GM18868 (cell line): ENCODE results near the gene TBC1D10B.
A peak's percentile ranks its signal among the peaks of the same experiment; 100 is the strongest.
"Not testable (repeated sequence)": the region's sequence is repeated elsewhere in the genome, so short reads cannot be mapped to it uniquely, and the experiment has no call there.

ENCODE experiments used
- ATAC-seq: cut with Tn5 transposase; IDR thresholded peaks from one replicate; pipeline ENCODE4 v1.9.1; 2021; ENCODE audit warnings: mild to moderate bottlenecking, moderate library complexity; ENCODE audit not compliant: unreplicated experiment

TBC1D10B gene

DNA sequence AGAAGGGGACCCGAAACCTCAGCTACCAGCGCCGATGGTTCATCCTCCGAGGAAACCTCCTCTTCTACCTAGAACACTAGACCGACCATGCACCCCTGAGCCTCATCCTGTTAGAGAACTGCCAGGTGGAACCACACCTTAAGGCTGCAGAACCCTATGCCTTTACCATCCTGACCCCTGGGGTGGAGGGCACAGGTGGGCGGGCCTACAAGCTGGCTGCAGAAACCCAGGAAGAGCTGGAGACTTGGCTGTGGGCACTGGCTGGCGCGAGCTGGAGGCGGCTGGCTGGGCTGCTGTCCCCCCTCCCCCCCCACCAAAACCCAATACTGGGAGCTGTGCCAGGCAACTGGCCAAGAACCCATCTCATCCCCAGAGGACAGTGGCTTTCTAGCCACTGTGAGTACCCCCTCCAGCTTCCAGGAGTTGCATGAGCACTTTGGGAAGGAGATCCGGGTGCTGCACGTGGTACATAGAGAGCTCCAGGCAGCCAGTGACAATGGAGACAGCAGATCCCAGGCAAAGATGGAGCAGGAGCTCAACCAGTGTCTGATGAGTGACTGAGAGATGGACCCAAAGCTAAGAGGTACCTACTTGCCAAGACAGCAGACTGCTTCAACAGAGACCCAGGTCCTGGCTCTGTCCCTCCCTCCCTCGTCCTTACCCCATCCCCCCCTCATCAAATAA, 13.8 kb downstream of the TBC1D10B start:
- no peak for ATAC-seq

DNA sequence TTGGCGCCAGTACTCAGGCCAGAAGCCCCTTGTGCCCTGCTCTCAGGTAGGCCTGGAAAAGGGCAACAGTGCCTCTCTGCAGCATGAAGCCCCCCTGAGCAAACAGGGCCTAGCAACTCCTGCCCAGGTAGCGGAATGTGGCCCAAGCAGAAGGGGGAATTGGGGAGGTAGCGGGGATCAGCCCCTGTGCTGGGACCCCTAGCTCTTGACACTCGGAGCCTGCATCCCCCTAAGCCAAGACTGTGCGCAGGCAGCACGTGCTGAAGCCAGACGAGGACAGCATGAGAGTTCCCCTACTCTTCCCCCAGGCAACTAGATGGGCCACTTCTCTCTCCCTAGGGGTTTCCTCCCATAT, 14.4 kb downstream of the TBC1D10B start:
- ATAC-seq = no peak

DNA sequence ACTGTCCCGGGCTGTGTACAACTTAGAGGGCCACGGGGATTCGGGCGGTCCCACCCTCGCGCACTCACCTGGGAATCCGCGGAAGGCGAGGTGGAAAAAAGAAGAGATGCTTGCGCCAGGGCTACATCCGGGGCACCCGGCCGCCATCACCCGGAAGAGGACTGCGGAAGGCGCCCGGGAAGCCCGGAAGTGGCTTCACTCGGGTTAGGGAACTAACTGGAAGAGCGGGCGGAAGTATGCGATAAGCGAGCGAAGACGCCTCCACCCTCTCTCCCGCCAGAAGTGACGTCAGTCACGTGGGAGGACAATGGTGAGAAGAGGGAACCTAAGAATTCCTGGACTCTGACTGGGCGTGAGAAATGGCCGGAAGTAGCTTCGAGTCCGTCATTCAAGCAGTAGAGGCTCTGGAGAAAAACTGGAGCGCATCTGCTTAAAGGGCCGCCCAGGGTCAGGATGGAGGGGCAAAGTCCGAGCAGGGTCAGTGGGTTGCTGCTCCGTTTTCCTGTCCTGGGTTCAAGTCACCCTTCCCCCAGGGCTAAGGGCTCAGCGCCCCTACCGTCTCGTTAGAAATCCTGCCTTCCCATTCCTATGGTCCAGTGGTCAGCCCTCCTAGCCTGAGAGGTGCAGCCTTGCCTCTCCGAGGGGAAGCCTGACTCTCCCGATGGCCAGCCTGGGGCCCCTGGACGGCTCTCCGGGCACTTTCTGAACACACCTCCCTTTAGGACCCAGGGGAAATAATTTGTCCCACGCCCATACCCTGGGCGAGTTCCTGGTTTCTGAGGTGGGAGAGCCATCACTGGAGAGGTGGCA, 14.9 kb downstream of the TBC1D10B start, which contains the start of gene CD2BP2:
CD2BP2 (minus strand) TSS at position 165 of the 810 bp plus-strand sequence. CDS start 627 bp downstream, outside the sequence.
- ATAC-seq = peak; percentile 69

DNA sequence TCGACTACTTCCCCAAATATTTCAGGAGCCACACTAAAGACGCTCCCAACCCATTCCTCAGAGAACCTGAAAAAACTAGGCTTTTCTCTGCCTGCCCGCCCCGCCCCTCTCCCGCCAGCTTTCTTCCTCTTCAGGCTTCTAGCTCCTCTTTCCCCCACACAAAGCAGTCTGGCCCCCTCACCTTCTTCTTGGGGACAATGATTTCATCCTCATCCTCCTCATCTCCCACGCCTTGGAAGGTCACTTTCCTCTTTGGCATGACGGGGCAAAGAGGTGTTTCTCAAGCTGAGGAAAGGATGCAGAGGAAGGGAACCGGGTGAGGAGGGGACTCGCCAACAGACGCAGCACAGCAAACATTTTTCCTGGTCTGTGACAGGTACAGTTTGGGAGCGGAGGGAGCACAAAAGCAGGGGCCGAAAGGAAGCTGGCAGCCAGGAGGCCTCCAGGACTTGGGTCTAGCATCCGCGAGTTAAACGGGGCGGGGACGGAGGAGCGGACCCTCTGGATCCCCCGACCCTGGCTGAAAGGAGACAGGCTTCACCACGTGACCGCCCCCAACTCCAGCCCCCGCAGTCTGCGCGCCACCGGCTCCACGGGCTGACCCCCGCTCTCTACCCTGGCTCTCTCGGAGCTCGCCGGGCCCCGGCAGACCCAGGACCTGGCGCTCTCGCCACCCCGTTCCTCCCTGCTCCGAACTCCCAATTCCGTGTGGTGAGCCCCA, 15.7 kb downstream of the TBC1D10B start:
- peak; percentile 2 for ATAC-seq

DNA sequence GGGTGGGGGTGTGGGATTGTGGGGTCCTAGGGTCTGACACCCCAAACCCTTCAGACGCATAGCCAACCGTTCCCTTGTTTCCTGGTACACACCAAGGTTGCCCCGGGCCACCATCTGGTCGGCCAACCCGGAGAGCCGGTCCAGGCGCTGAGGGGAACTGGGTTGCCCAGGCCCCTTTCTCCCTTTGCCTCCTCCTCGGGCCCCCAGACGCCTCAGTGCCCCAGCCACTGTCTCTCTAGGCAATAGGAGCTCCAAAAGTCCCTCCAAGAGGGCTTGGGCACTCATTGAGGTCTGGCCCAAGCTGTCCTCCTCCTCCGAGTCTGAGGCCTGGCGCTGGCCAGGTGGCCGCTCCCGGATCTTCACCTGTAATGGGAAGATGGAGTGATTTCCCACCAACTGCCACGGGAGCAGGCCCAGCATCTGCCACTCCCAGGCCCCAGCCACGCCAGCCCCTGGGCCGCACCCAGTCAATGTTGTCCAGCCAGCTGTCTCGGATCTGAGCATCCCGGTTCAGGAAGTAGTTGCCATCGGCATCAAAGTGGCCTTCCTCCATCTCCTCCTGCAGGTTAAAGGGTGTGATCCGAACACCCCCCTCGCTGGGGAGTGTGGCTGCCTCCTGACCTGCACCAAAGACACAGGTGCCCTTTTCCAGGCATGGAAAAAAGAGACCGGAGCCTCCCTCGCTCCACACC, 16.7 kb downstream of the TBC1D10B start:
- ATAC-seq = no peak

DNA sequence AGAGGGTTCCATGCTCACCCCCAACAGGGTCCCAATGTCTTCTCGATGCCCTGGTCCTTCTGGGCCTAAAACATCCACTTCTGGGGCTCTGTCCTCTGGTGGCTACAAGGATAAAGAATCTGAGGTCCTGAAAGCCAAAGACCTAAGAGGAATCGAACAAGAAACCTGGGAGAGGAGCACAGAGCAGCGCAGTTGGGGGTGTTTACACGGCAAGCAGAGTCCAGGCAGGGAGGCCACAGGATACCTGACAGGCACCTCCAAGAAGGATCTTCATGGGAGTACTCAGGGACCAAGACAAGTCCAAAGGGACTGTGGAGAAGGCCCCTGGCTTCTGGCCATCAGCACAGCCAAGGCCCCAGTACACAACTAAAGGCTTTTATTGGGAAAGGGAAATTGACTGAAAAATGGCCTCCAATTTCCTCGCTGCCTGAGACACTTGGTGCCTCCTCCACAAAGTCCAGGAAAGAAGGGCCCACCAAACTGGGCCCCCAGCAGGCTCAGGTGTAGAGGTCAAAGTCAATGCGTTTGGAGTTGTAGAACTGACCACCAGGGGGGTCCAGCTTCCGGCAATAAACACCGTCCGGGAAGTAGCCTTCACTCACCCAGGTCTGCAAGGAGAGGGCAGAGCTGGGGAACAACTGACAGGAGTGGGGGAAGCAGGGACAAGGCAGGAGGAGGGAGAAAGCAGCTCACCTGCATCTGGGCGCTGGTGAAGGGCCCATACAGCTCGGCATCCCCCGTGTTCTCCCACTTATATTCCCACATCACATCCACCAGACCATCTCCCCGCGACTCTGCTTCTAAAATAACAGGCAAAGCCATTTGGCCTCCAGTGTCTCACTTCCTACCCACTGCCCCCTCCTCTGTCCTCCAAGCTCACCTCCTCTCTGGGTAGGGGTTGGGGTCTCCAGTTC, 17.5 kb downstream of the TBC1D10B start:
- no peak for ATAC-seq

DNA sequence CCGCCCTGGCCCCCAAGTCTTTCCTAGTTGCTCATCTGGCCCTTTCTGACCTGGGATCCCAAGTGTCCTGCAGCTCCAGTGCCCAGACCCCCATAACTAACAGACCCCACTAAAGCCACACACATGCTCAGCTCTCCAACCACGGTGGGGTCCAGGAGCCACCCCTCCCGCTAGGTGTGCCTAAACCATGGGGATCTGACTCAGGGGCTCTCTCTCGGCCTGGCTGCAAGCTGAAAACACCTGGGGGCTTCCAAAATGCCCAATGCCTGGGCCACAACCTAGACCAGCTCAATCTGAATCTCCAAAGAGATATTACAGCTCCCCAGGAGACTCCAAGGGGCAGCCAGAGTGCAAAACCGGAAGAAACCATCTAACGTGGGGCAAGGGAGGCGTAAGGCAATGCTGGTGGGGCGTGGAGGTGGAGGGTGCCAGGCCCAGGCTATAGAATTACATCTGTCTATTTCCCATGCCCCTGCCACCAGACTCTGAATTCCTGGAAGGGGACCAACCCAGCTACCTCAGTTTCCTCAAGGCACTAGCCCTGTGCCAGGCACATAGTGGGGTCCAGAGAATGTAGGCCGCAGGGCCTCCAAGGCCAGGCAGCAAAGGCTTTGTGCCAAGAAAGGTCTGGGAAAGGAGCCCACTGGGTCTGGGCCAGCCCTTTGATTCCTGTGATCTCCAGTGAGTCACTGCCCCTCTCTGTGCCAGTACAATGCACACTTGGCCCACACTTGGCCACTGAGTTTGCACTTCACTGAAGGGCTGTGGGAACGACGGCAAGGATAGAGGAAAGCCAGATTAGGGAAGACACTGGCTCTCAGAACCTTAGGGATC, 18.5 kb downstream of the TBC1D10B start:
- no peak for ATAC-seq

DNA sequence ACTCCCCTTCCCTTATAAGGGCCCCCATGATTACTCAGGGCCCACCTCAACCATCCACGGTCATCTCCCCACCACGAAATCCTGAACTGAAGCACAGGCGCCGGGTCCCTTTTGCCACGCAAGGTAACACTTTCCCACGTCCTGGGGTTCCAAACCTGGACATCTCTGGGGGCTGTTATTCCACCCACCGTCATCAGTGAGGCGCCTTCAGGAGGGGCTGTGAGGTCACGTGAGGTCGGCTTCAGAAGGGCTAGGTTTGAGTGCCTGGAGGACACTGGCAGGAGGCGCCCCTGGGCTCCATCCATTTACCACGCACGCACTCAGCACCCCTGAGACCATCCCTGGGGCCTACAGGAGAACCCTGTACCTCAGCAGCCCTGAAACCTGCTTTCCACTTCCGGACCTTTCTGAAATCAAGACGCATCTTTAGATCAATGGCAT, 19.3 kb downstream of the TBC1D10B start:
- ATAC-seq = no peak

DNA sequence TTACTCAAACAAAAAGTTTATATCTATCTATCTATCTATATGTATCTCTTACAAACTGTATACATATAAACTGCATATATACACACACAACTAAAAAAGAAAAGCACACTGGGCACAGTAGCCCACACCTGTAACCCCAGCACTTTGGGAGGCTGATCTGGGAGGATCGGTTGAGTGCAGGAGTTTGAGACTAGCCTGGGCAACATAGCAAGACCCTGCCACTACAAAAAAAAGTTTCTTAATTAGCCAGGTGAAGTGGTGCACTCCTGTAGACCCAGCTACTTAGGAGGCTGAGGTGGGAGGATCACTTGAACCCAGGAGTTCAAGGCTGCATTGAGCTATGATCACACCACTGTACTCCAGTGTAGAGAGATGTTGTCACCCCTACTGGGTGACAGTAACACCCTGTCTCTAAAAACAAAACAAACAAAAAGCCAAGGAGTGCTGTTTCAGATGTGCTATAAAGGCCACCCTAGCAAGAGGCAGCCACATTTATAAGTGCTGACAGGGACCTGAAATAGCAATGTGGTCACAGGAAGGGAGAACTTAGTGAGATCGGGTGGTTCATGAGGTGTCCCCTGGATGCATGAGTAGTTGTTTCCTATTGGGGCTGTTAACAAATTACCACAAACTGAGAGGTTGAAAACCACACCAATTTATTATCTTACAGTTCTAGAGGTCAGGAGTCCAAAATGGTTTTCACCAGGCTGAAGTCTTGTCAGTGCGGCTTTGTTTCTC, 20.0 kb downstream of the TBC1D10B start:
- ATAC-seq = peak; percentile 63

DNA sequence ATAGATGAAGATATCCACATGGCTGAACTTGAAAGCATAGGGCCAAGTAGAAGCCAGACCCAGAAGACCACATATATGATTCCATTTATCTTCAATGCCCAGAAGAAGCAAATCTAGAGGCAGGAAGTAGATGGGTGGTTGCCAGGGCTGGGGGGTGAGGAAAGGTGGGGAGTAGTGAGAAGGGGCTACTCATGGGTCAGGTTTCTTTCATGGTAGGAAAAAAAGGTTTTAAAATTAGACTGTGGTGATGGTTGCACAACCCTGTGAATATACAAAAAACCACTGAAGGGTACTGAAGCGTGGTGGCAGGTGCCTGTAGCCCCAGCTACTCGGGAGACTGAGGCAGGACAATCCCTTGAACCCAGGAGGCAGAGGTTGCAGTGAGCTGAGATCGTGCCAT, 20.6 kb downstream of the TBC1D10B start:
- peak; percentile 49 for ATAC-seq

DNA sequence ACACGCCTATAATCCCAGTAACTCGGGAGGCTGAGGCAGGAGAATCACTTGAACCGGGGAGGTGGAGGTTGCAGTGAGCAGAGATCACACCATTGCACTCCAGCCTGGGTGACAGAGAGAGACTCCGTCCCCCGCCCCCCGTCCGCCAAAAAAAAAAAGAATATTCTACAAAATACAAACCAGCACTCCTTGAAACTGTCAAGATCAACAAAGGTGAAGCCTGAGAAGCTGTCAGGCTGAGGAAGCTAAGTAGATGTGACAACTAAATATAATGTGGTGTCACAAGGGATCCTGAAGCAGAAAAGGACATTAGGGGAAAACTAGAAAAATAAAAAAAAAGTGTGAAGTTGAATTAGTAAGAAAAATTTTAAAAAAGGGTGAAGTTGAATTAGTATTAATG, 21.4 kb downstream of the TBC1D10B start:
- ATAC-seq = no peak

DNA sequence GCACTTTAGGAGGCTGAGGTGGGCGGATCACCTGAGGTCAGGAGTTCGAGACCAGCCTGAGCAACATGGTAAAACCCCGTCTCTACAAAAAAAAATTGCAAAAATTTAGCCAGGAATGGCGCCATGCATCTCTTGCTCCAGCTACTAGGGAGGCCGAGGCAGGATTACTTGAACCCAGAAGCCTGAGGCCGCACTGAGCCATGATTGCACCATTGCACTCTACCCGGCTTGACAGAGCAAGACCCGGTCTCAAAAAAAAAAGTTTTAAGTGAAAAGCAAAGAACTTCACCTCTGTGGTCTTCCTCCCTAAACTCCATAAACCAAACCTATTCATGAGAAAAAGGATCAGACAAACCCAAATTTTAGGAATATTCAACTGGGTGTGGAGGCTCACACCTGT, 22.2 kb downstream of the TBC1D10B start:
- ATAC-seq = no peak

DNA sequence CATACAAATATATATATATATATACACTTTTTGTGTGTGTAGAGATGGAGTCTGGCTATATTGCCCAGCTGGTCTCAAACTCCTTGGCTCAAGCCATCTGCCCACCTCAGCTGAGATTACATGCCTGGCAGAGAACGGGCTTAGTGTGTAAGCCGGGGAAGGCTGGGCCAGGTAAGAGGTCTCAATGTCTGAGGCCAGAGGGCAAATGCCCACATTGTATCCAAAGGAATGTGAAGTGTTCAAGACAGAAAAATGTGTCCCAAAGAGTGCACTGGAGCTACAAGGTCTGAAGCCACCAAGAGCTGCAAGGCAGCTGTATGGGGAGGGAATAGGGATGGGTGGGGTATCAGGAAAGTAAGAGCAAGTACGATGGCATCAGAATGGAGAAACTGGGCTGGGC, 24.0 kb downstream of the TBC1D10B start:
- ATAC-seq = no peak

DNA sequence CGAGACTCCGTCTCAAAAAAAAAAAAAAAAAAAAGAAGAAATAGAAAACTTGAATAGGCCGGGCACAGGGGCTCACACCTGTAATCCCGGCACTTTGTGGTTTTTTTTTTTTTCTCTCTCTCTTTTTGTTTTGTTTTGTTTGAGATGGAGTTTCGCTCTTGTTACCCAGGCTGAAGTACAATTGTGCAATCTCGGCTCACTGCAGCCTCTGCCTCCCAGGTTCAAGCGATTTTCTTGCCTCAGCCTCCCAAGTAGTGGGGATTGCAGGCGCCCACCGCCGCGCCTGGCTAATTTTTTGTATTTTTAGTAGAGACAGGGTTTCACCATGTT, 26.8 kb downstream of the TBC1D10B start:
- not testable (repeated sequence) for ATAC-seq

DNA sequence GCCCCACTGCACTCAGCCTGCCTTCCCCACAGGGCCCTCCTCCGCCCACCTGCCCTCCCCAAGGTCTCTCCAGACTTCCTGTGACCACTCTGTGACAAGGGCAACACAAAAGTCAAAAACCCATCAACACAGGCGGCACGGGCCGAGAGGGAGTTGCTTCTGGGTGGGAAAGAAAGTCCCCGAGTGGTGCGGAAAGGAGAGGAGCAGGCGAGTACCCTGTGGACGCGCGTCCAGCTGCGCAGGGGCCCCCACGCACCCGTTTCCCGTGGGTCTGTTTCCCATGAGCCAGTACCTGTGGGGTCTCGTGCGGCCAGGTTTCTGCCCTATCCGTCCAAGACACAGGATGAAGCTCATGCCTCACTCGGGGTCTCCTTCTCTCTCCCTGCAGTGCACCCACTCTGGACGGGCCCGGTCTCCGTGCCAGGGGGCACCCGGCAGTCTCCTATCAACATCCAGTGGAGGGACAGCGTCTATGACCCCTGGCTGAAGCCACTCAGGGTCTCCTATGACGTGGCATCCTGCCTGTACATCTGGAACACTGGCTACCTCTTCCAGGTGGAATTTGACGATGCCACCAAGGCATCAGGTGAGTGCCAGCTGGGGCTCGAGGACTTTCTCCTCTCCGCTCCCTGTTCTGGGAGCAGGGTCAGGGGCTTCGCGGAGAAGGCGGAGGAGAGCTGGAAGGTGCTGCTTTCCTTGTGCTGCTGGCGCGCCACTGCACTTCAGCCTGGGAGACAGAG, 27.4 kb downstream of the TBC1D10B start:
- no peak for ATAC-seq

DNA sequence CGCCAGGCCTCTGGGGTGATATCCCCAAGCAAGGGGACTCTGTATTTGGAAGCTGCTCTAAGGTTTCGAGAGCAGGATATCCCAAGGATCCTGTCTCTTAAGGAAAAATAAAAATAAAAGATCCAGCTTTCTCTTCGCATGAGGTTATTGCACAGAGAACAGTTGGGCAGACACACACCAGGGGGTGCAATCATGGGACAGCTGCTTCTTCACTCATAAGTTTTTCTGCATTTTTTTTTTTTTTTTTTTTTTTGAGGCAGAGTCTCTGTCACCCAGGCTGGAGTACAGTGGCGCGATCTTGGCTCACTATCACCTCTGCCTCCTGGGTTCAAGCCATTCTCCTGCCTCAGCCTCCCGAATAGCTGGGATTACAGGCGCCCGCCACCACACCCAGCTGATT, 28.3 kb downstream of the TBC1D10B start:
- ATAC-seq = not testable (repeated sequence)

DNA sequence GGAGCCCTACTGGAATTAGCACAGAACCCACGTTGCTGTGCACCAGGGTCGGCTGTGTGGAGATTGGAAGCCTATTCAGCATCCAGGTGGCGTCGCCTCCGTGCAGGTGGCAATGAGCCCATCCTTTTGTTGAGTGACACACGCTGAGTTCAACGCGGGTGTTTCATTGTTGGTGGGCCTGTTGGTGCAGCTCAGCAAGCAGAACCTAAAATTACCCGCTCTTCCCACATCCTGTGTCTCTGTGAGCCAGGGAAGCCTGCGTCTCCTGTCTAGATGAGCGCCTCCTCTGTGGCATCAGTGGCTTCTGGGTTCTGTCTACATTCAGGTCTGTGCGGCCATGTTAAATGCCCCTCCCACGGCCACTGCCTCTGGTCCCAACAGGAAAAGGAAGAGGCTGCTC, 29.7 kb downstream of the TBC1D10B start:
- ATAC-seq = no peak

DNA sequence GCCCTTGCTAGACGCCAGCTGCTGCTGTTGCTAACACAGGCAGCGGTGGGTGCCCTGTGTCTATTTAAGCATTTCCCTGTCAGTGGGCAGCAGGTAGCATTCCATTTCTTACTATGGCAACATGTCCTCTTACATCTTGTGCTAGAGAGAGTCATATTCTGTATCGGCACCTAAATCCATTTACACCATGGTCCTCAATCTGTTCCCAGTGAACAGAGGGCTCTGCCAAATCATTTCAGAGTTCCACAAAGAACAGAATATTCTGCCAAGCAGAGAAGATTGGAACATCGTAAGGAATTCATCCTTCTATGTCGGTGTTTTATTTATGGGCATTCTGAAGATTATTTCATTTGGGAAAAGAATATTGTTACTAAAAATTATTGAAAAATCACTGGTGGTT, 31.6 kb downstream of the TBC1D10B start:
- not testable (repeated sequence) for ATAC-seq
